ENCODE results near the gene NLRC4.
"Not testable (repeated sequence)": the region's sequence is repeated elsewhere in the genome, so short reads cannot be mapped to it uniquely, and the experiment has no call there.

NLRC4 gene

GRCh38 chr2:32237996-32238395 is 26.7 kb downstream of the NLRC4 start:
- no peak for FAIRE-seq
- no peak for DNase-seq (ENCODE audit: insufficient read length)
- TF ChIP-seq POLR2AphosphoS5 (IDR thresholded peaks at IDR 0.05; ENCODE audit: low read depth, low read length) = no peak
- no peak for TF ChIP-seq TAF1 (IDR thresholded peaks at IDR 0.05; ENCODE audit: borderline replicate concordance, low read depth, low read length)
- no peak for TF ChIP-seq POLR2A (IDR thresholded peaks at IDR 0.05; ENCODE audit: low read depth, low read length)

- TF ChIP-seq TAF1 (IDR thresholded peaks at IDR 0.05; ENCODE audit: borderline replicate concordance, low read depth, low read length) = no peak
- TF ChIP-seq POLR2A (IDR thresholded peaks at IDR 0.05; ENCODE audit: low read depth, low read length) = no peak
- FAIRE-seq = no peak
- no peak for DNase-seq (ENCODE audit: insufficient read length)
Observed at GRCh38 chr2:32237488-32237887, 27.2 kb downstream of the NLRC4 start.

- no peak for DNase-seq (ENCODE audit: insufficient read length)
- FAIRE-seq = no peak
- no peak for TF ChIP-seq POLR2AphosphoS5 (IDR thresholded peaks at IDR 0.05; ENCODE audit: low read depth, low read length)
- no peak for TF ChIP-seq POLR2A (IDR thresholded peaks at IDR 0.05; ENCODE audit: low read depth, low read length)
- TF ChIP-seq TAF1 (IDR thresholded peaks at IDR 0.05; ENCODE audit: borderline replicate concordance, low read depth, low read length) = no peak
Observed at GRCh38 chr2:32235315-32235714, 29.4 kb downstream of the NLRC4 start.

- TF ChIP-seq TAF1 (IDR thresholded peaks at IDR 0.05; ENCODE audit: borderline replicate concordance, low read depth, low read length) (no peak), POLR2AphosphoS5 (IDR thresholded peaks at IDR 0.05; ENCODE audit: low read depth, low read length) (no peak), POLR2A (IDR thresholded peaks at IDR 0.05; ENCODE audit: low read depth, low read length) (no peak)
- FAIRE-seq (no peak), DNase-seq (ENCODE audit: insufficient read length) (no peak)
Observed at GRCh38 chr2:32231959-32232358, 32.7 kb downstream of the NLRC4 start.

- DNase-seq (ENCODE audit: insufficient read length) (no peak), FAIRE-seq (no peak)
- TF ChIP-seq TAF1 (IDR thresholded peaks at IDR 0.05; ENCODE audit: borderline replicate concordance, low read depth, low read length) (no peak), POLR2A (IDR thresholded peaks at IDR 0.05; ENCODE audit: low read depth, low read length) (no peak), POLR2AphosphoS5 (IDR thresholded peaks at IDR 0.05; ENCODE audit: low read depth, low read length) (no peak)
Observed at GRCh38 chr2:32229635-32230034, 35.1 kb downstream of the NLRC4 start.

- DNase-seq (ENCODE audit: insufficient read length) (no peak), FAIRE-seq (no peak)
Observed at GRCh38 chr2:32228181-32228580, 36.5 kb downstream of the NLRC4 start.

GRCh38 chr2:32227492-32227891 is 37.2 kb downstream of the NLRC4 start:
- DNase-seq (ENCODE audit: insufficient read length) (no peak), FAIRE-seq (no peak)
- no peak for TF ChIP-seq TAF1 (IDR thresholded peaks at IDR 0.05; ENCODE audit: borderline replicate concordance, low read depth, low read length)

More at GRCh38 chr2:32228181-32228580, 36.5 kb downstream of the NLRC4 start:
- TF ChIP-seq POLR2AphosphoS5 (IDR thresholded peaks at IDR 0.05; ENCODE audit: low read depth, low read length) (no peak), POLR2A (IDR thresholded peaks at IDR 0.05; ENCODE audit: low read depth, low read length) (no peak), TAF1 (IDR thresholded peaks at IDR 0.05; ENCODE audit: borderline replicate concordance, low read depth, low read length) (no peak)

- TF ChIP-seq TAF1 (IDR thresholded peaks at IDR 0.05; ENCODE audit: borderline replicate concordance, low read depth, low read length) (no peak), POLR2A (IDR thresholded peaks at IDR 0.05; ENCODE audit: low read depth, low read length) (no peak), POLR2AphosphoS5 (IDR thresholded peaks at IDR 0.05; ENCODE audit: low read depth, low read length) (no peak)
Observed at GRCh38 chr2:32222966-32223365, 41.7 kb downstream of the NLRC4 start.

GRCh38 chr2:32220445-32220844 is 44.2 kb downstream of the NLRC4 start:
- FAIRE-seq (no peak), DNase-seq (ENCODE audit: insufficient read length) (no peak)
- no peak for TF ChIP-seq POLR2A (IDR thresholded peaks at IDR 0.05; ENCODE audit: low read depth, low read length)
- TF ChIP-seq TAF1 (IDR thresholded peaks at IDR 0.05; ENCODE audit: borderline replicate concordance, low read depth, low read length) = no peak
- no peak for TF ChIP-seq POLR2AphosphoS5 (IDR thresholded peaks at IDR 0.05; ENCODE audit: low read depth, low read length)

More at GRCh38 chr2:32222966-32223365, 41.7 kb downstream of the NLRC4 start:
- FAIRE-seq (no peak), DNase-seq (ENCODE audit: insufficient read length) (no peak)

GRCh38 chr2:32212295-32212694 is 52.4 kb downstream of the NLRC4 start:
- DNase-seq (ENCODE audit: insufficient read length) = no peak
- FAIRE-seq = no peak
- TF ChIP-seq TAF1 (IDR thresholded peaks at IDR 0.05; ENCODE audit: borderline replicate concordance, low read depth, low read length) (no peak), POLR2AphosphoS5 (IDR thresholded peaks at IDR 0.05; ENCODE audit: low read depth, low read length) (no peak), POLR2A (IDR thresholded peaks at IDR 0.05; ENCODE audit: low read depth, low read length) (no peak)

GRCh38 chr2:32210767-32211408 is 53.8 kb downstream of the NLRC4 start:
- TF ChIP-seq POLR2AphosphoS5 (IDR thresholded peaks at IDR 0.05; ENCODE audit: low read depth, low read length) = no peak
- TF ChIP-seq POLR2A (IDR thresholded peaks at IDR 0.05; ENCODE audit: low read depth, low read length) = no peak
- no peak for TF ChIP-seq TAF1 (IDR thresholded peaks at IDR 0.05; ENCODE audit: borderline replicate concordance, low read depth, low read length)
- FAIRE-seq (no peak), DNase-seq (ENCODE audit: insufficient read length) (no peak)

GRCh38 chr2:32203428-32203827 is 61.3 kb downstream of the NLRC4 start:
- FAIRE-seq; DNase-seq (ENCODE audit: insufficient read length): not testable (repeated sequence)

- FAIRE-seq = no peak
- no peak for TF ChIP-seq POLR2AphosphoS5 (IDR thresholded peaks at IDR 0.05; ENCODE audit: low read depth, low read length)
- TF ChIP-seq POLR2A (IDR thresholded peaks at IDR 0.05; ENCODE audit: low read depth, low read length) = no peak
- no peak for DNase-seq (ENCODE audit: insufficient read length)
Observed at GRCh38 chr2:32200814-32201213, 63.9 kb downstream of the NLRC4 start.

Measured in GM12892 (cell line).